Neural crest cell (in vitro differentiated cells): ENCODE data around the gene C22orf31. TPM values are rescaled to one million over a fixed set of nuclear protein-coding genes. Genes with fewer than 3 reads are reported as not detected.

Experiments used
- DNase-seq: peaks from one replicate; pipeline ENCODE4 v3.0.0; 2021; ENCODE audit warnings: low read depth, mixed read lengths, low spot score
- H3K27ac Mint-ChIP-seq: one replicate; pipeline ENCODE4 v1.8.0; 2021; ENCODE audit warnings: mild to moderate bottlenecking, mixed read lengths; ENCODE audit not compliant: unreplicated experiment
- H3K27me3 Mint-ChIP-seq: 2 replicates; pipeline ENCODE4 v1.8.0; 2021; ENCODE audit warnings: low read depth, mild to moderate bottlenecking, mixed read lengths
- H3K36me3 Mint-ChIP-seq: 2 replicates; pipeline ENCODE4 v1.8.0; 2021; ENCODE audit warnings: low read depth, mild to moderate bottlenecking, mixed read lengths
- H3K4me1 Mint-ChIP-seq: 2 replicates; pipeline ENCODE4 v1.8.0; 2021; ENCODE audit warnings: mixed read lengths
- H3K4me3 Mint-ChIP-seq: one replicate; pipeline ENCODE4 v1.8.0; 2021; ENCODE audit warnings: mild to moderate bottlenecking, mixed read lengths
- H3K9me3 Mint-ChIP-seq: 2 replicates; pipeline ENCODE4 v1.8.0; 2021; ENCODE audit warnings: mixed read lengths
- total RNA-seq: library from RNA; stranded (reverse); gene quantifications from 2 replicates; pipeline ENCODE4 v1.2.1, GENCODE V29; 2021
- TF ChIP-seq, protein P1 (sequence below): fragments of 200-600 bp; sonication (generic); conservative IDR thresholded peaks from 2 replicates; pipeline ENCODE4 v1.5.0; 2021; ENCODE audit warnings: antibody characterized with exemption, mild to moderate bottlenecking

C22orf31 gene
- total RNA-seq, 1 donor from 2014 or later: not detected

DNA sequence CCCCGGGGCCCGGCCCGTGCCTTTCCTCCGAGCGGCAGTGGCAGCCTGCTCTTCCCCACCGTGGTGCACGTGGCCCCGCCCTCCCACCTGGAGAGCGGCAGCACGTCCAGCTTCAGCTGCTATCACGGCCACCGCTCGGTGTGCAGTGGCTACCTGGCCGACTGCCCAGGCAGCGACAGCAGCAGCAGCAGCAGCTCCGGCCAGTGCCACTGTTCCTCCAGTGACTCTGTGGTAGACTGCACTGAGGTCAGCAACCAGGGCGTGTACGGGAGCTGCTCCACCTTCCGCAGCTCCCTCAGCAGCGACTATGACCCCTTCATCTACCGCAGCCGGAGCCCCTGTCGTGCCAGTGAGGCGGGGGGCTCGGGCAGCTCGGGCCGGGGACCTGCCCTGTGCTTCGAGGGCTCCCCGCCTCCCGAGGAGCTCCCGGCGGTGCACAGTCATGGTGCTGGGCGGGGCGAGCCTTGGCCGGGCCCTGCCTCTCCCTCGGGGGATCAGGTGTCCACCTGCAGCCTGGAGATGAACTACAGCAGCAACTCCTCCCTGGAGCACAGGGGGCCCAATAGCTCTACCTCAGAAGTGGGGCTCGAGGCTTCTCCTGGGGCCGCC, 11.9 kb downstream of the C22orf31 start:
- H3K4me3 Mint-ChIP-seq: no peak overlapping the region
- H3K9me3 Mint-ChIP-seq: no peaks in the 10 kb centered on the region
- no peaks in the 10 kb centered on the region for H3K27me3 Mint-ChIP-seq
- TF ChIP-seq, protein P1, sequence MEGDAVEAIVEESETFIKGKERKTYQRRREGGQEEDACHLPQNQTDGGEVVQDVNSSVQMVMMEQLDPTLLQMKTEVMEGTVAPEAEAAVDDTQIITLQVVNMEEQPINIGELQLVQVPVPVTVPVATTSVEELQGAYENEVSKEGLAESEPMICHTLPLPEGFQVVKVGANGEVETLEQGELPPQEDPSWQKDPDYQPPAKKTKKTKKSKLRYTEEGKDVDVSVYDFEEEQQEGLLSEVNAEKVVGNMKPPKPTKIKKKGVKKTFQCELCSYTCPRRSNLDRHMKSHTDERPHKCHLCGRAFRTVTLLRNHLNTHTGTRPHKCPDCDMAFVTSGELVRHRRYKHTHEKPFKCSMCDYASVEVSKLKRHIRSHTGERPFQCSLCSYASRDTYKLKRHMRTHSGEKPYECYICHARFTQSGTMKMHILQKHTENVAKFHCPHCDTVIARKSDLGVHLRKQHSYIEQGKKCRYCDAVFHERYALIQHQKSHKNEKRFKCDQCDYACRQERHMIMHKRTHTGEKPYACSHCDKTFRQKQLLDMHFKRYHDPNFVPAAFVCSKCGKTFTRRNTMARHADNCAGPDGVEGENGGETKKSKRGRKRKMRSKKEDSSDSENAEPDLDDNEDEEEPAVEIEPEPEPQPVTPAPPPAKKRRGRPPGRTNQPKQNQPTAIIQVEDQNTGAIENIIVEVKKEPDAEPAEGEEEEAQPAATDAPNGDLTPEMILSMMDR: no peak
- DNase-seq: no peak
- no peak overlapping the region for H3K27ac Mint-ChIP-seq
- peaks cover 2% of the 10 kb centered on the region for H3K4me1 Mint-ChIP-seq
- peaks cover 4% of the 10 kb centered on the region for H3K36me3 Mint-ChIP-seq

DNA sequence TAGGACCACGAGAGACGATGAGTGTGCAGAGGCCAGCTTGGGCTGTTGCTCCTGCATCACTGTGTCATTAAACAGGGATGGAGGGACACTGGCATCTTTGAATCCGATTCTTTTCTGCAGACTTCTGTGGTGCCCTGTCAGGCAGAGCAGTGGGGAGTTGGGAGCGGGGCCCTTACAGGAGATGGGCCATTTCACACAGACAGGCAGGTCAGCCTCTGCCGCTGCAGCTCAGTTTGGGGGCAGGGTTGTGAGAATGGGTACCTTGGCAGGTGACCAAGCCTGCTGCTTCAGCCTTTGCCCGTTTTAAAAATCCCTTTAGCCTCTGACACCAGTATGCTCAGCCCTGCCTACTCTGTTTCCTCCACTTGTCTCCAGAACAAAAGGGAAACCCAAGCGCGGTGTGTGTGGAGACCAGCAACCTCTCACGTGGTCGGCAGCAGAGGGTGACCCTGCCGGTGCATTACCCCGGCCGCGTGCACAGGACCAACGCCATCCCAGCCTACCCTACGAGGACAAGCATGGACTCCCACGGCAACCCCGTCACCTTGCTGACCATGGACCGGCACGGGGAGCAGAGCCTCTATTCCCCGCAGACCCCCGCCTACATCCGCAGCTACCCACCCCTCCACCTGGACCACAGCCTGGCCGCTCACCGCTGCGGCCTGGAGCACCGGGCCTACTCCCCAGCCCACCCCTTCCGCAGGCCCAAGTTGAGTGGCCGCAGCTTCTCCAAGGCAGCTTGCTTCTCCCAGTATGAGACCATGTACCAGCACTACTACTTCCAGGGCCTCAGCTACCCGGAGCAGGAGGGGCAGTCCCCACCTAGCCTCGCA, 12.6 kb downstream of the C22orf31 start:
- H3K9me3 Mint-ChIP-seq: no peaks in the 10 kb centered on the region
- peaks cover 4% of the 10 kb centered on the region for H3K36me3 Mint-ChIP-seq
- no peak overlapping the region for H3K4me3 Mint-ChIP-seq

DNA sequence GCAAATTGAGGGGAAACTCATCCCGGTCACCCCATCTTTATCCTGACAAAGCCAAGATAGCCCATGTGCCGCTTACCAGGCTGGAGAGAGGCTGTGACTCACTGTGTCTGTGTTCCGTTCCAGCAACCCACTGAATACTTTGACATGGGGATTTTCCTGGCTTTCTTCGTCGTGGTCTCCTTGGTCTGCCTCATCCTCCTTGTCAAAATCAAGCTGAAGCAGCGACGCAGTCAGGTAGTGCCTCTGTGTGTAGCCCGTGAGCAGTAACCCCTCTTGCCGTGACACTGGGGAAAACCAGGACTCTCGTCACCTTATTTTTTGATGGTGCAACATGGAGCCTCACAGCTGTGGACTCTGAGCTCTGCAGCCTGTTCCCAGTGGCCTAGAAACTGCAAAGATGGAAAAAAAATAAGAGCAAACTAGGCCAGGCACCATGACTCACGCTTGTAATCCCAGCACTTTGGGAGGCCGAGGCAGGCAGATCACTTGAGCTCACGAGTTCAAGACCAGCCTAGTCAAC, 16.9 kb downstream of the C22orf31 start:
- H3K4me1 Mint-ChIP-seq: peaks cover 7% of the 10 kb centered on the region
- no peak overlapping the region for H3K4me3 Mint-ChIP-seq
- H3K27me3 Mint-ChIP-seq: no peaks in the 10 kb centered on the region
- H3K36me3 Mint-ChIP-seq: peaks cover 3% of the 10 kb centered on the region
- TF ChIP-seq, protein P1: no peak
- H3K27ac Mint-ChIP-seq: no peak overlapping the region
- DNase-seq: no peak
- no peaks in the 10 kb centered on the region for H3K9me3 Mint-ChIP-seq

More for the DNA sequence above, 12.6 kb downstream of the C22orf31 start:
- TF ChIP-seq, protein P1: no peak
- H3K4me1 Mint-ChIP-seq: no peaks in the 10 kb centered on the region
- no peaks in the 10 kb centered on the region for H3K27me3 Mint-ChIP-seq
- DNase-seq: no peak
- H3K27ac Mint-ChIP-seq: peak overlapping the region; percentile 14

DNA sequence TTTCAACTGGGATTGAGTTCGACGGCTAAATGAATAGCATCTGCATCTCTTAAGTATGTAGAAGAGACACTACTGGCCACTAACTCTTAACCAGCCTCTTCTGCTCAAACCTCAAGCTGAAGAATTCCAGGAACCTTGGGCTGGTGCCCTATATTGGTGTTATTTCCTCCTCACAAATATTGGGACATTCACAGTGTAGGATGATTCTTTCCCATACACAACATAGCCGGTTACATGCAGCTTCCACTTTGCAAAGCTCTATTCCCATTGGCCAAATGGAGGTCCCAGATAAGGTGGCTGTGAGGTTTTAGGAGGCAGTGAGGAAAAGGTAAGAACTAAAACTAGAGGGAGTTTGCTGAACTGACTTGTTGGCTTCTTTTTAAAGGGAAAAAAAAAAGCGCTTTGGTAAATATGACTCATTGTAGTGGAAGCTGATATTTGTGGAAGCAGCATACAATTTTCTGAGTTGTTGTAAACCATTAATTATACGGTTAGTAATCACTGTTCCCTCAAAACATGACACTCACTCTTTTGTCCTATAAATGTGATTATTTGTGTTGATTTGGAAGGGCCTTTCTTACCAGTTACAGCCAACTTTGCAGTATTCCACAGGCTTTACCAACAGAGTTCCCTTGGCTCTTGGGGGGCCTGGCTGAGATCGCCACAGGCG, 17.6 kb downstream of the C22orf31 start:
- H3K36me3 Mint-ChIP-seq: peaks cover 3% of the 10 kb centered on the region
- H3K4me1 Mint-ChIP-seq: peaks cover 7% of the 10 kb centered on the region
- DNase-seq: no peak
- no peaks in the 10 kb centered on the region for H3K9me3 Mint-ChIP-seq
- TF ChIP-seq, protein P1: no peak
- no peaks in the 10 kb centered on the region for H3K27me3 Mint-ChIP-seq
- no peak overlapping the region for H3K27ac Mint-ChIP-seq
- H3K4me3 Mint-ChIP-seq: no peak overlapping the region

DNA sequence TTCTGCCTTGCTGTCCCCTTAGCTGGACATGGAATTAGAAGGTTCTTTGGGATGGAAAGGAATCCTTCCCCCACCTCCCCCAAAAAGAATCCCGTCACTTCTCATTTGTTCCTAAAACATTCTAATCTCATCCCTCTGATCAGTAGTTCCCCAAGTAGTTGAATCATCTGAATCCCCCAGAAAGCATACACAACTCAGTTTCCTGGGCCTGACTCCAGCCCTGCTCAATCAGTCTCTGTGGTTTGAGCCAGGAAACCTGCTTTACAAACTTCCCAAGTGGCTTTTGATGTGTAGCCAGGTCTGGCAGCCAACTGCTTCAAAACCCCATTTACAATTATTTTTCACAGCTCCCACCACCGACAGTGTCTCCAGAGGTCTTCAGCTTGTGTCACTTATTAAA, 20.2 kb downstream of the C22orf31 start:
- H3K4me3 Mint-ChIP-seq: no peak overlapping the region
- H3K9me3 Mint-ChIP-seq: no peaks in the 10 kb centered on the region
- H3K4me1 Mint-ChIP-seq: peaks cover 7% of the 10 kb centered on the region
- no peaks in the 10 kb centered on the region for H3K27me3 Mint-ChIP-seq
- peaks cover 3% of the 10 kb centered on the region for H3K36me3 Mint-ChIP-seq
- peak overlapping the region; percentile 68 for H3K27ac Mint-ChIP-seq
- TF ChIP-seq, protein P1: no peak
- DNase-seq: no peak
